Heart left ventricle (tissue), 13 donors: ENCODE measurements around the gene CRYBG1.

Experiments used
- CTCF ChIP-seq, 12 donors: fragments of 200-600 bp; sonication (generic) in 4 of 12; IDR thresholded peaks; one replicate each; pipeline versions ENCODE4 v1.5.0 to v1.8.0; 2018 to 2022; ENCODE audit warnings: antibody characterized with exemption in 12 of 12, mild to moderate bottlenecking in 5 of 12
- POLR2A ChIP-seq, 2 donors: fragments of 450-650 bp; IDR thresholded peaks; one replicate each; pipeline ENCODE4 v1.6.1; 2017; ENCODE audit warnings: antibody characterized with exemption in 2 of 2, mild to moderate bottlenecking in 2 of 2, moderate library complexity in 2 of 2
- donor health status: ischemic (EF 13 %, LVEDD 7.1; RV severe dilation, severe dysfunction).
- donor health status: DM: no; HTN: yes; CAD: no.
- donor health status: DM: no; HTN: no; CAD: no.
- donor health status: ischemic (EF 25% LVEDD 6.9; RV normal size, moderate dysfunction).
- donor health status: ischemic (EF 25% LVEDD 5.7; RV mildly dilated, moderate dysfunction).
- donor health status: ischemic (EF 35%, LVEDD 5.7; RV mildly dilated, moderate dysfunction).
- donor health status: nonischemic (EF 11% LVEDD 7.7; RV severe dilation, severe dysfunction).
- donor health status: DM: yes; HTN: yes; CAD: no.
- donor health status: PGD.
- donor health status: ischemic (EF 29% LVEDD 5.4; RV normal size, mild dysfunction).
- donor health status: nonischemic (EF 23%, LVEDD 6.1; RV moderate dilation, normal function).

DNA sequence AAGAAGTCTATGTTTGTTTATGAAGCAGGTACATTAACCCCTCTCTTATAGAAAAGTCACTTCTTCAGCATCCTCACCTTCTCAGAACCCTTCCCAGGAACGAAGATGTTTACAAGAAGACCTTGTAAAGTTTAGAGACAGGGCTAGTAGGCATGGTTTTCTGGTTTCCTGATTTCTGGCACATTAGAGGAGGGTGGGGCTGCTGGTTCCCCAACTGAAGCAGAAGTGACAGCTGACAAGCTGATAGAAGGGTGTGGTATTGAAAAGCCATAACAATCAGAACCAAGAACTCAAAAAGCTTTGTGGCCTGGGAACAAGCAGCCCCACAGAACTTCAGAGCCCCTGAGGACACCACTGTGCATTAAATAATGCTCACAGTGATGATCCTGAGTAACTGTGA lies 177.6 kb downstream of the CRYBG1 start:
- TF ChIP-seq POLR2A (IDR thresholded peaks at IDR 0.05) (no peak), CTCF (IDR thresholded peaks at IDR 0.05) (no peak)
